Activated naive CD4-positive, alpha-beta T cell treated with anti-CD3 and anti-CD28 coated beads, Interleukin-2, amount 10 ng/mL, durations not matched to agents 5 hours and 36 hours (primary cell): Measurements from ENCODE around the gene STARD6. TPM values are rescaled to one million over a fixed set of nuclear protein-coding genes. Genes with fewer than 3 reads are reported as not detected.

Source experiments
- total RNA-seq, 2 experiments: library from RNA; stranded (reverse); gene quantifications; one replicate each; pipeline ENCODE4 v1.2.3, GENCODE V29; 2021

The STARD6 gene, protein sequence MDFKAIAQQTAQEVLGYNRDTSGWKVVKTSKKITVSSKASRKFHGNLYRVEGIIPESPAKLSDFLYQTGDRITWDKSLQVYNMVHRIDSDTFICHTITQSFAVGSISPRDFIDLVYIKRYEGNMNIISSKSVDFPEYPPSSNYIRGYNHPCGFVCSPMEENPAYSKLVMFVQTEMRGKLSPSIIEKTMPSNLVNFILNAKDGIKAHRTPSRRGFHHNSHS
- total RNA-seq: not detected

DNA sequence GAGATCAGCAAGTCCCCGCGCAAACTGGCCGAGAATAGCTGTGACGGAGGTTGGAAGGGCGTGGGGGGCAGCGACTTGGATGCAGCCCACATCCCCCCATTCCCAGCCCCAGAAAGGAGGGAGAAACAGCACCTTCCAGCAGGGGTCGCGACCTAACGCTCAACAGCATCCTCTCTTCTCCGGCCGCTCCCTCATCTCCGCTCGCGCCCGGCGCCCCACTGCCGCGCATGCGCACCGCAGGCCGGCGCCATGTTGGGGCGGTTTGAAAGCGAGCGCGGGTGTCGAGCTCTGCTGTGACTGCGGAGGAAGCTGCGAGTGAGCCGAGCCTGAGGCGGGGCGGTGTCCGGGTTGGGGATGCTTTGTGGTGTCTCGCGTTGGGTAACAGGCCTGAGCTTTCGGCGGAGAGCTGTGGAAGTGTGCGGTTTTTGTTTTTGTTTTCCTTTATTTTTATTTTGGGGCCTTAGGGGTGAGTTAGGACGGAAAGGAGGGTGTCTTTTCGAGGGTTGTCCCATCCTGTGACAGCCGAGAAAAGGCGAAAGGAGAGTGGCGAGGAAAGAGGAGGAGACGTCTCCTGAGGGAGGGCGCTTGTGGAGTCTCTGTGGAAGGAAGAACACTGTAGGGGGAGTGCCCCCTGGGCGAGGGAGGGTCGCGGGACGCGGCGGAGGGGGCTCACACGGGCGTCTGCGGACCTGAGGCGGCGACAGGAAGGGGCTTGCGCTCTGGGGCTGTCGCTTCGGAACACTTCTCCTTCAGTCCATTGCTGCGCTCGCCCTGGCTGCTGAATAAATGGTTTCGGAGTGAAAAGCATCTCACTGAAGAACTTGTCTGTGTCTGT, at the start of gene STARD6, which contains the start of gene C18orf54:
Gene STARD6 (minus strand): TSS at position 199 of the 835 bp plus-strand sequence. CDS start 3,285 bp downstream, outside the sequence.
Gene C18orf54 (plus strand): TSS at position 247 of the 835 bp plus-strand sequence. CDS start 2,667 bp downstream, outside the sequence.

Other genes with a start within 250 kb of the STARD6 start
- gene MBD2, start 133.2 kb downstream of the STARD6 start, total RNA-seq: 10 to 100 TPM; 91.9 to 95.1 TPM
- gene POLI, start 88.3 kb downstream of the STARD6 start, total RNA-seq: 10 to 100 TPM; 27.5 to 28.3 TPM
- gene C18orf54, start within 50 bp of the STARD6 start, total RNA-seq: 1 to 10 TPM; 7.1 to 8.1 TPM
- gene DYNAP, start 233.4 kb upstream of the STARD6 start, total RNA-seq: not detected